ENCODE data around the gene MAPK11.

Gene MAPK11

DNA sequence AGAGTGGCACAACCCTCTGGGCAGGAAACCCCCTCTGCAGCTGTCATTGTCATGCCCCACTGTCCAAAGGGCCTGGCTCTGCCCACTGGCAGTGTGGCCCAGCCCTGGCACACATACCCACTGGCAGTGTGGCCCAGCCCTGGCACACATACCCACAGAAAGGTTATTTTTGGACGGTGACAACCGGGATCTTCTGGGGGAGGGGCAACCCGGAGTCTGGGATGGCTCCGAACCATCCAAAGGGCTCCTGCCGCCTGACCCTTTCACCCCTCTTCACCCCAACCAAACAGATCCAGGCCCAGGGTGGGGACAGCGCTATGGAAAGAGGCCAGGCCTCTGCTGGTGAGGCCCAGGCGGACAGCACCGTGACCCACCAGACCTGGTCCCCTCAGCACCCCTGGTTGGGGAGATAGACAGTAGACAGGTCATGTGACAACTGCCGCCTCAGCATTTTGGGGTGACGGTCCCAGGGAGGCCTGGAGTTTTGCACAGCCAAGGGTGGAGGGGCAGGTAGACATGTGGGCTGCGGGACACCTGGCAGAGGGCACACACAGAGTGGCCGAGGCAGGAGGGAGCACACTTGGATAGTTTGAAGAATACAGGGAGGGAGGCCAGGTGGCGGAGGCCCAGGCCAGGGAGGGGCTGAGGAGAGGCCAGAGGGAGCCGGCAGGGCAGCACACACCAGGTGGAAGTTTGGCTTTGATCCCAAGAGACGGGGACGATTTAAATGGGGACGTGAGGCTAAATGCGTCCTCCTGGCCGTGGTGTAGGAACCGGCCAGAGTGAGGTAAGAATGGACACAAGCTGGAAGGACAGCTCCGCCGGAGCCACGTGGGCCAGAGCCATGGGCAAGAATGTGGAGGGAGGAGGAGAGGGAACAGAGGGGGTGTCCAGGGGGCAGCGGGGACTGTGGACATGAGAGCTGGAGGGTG lies 11.6 kb downstream of the MAPK11 start:
- TF ChIP-seq, protein P1, sequence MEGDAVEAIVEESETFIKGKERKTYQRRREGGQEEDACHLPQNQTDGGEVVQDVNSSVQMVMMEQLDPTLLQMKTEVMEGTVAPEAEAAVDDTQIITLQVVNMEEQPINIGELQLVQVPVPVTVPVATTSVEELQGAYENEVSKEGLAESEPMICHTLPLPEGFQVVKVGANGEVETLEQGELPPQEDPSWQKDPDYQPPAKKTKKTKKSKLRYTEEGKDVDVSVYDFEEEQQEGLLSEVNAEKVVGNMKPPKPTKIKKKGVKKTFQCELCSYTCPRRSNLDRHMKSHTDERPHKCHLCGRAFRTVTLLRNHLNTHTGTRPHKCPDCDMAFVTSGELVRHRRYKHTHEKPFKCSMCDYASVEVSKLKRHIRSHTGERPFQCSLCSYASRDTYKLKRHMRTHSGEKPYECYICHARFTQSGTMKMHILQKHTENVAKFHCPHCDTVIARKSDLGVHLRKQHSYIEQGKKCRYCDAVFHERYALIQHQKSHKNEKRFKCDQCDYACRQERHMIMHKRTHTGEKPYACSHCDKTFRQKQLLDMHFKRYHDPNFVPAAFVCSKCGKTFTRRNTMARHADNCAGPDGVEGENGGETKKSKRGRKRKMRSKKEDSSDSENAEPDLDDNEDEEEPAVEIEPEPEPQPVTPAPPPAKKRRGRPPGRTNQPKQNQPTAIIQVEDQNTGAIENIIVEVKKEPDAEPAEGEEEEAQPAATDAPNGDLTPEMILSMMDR (IDR thresholded peaks at IDR 0.05; ENCODE audit: borderline replicate concordance, control extremely low read depth, extremely low read depth, insufficient read depth, missing control alignments): no peak
- DNase-seq (ENCODE audit: low spot score): no peak
- in situ Hi-C loops (cut with MboI; ENCODE audit: low sequenced_read_pairs, unreplicated experiment): no loop called here

DNA sequence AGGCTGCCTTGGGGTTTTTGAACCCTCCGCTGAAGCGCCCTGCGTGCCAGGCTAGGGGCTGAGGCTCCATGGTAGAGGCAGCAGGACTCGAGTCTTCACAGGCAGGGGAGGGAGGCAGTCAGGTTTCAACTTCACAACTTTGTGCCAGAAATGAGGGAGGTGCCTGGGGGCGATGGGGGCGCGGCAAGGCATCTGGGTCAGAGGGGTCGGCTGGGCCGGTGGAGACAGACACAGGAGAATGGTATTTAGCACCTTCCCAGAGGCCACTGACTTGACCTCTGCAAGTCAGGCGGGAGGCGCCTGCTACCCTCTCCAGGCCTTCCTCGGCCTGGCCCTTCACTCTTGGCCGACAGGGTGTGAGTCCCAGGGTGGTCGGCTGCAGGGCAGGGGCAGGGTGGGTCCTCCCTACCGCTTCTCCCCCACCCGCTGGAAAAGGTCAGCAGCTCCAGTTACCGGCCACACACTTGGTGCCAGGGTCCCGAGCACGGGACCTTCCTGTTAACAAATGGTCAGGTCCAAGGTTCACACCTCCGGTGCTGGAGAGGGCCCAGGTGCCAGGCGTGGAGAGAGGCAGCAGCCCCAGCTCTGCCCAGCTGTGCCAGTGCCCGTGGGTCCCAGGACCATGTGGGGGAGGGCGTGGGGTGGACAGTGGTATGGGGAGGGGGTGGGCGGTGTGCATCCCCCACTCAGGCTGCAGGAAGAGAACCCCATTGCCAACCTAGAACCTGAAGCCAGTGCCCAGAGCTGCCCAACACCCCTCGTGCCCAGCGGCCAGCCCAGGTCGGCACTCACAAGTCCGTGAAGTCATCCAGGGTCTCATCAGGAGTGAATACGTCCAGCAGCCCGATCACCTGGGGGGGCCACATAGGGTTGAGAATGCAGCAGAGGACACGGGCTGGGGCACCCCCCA lies 12.5 kb downstream of the MAPK11 start:
- no peak for DNase-seq (ENCODE audit: low spot score)
- TF ChIP-seq, protein P1 (IDR thresholded peaks at IDR 0.05; ENCODE audit: borderline replicate concordance, control extremely low read depth, extremely low read depth, insufficient read depth, missing control alignments): no peak
- in situ Hi-C loops (cut with MboI; ENCODE audit: low sequenced_read_pairs, unreplicated experiment): no loop called here

DNA sequence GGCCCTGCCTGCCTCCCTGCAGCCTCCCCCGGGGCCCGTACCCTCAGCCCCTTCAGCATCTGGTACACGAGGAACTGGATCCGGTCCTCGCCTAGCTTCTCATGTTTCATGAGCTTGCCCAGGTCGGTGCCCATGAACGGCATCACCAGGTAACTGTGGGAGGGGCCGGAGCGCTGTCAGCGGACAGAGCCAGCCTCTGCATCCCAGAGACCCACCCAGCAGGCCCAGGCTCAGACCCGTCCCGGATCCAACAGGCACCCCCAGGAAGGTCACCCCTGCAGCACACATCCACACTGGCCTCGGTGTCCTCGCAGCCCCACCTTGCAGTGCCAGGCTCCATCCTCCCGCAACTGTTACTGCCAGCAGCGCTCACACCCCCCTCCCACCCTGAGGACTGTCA lies 13.1 kb downstream of the MAPK11 start:
- TF ChIP-seq, protein P1 (IDR thresholded peaks at IDR 0.05; ENCODE audit: borderline replicate concordance, control extremely low read depth, extremely low read depth, insufficient read depth, missing control alignments): no peak
- no peak for DNase-seq (ENCODE audit: low spot score)
- in situ Hi-C loops (cut with MboI; ENCODE audit: low sequenced_read_pairs, unreplicated experiment): no loop called here

DNA sequence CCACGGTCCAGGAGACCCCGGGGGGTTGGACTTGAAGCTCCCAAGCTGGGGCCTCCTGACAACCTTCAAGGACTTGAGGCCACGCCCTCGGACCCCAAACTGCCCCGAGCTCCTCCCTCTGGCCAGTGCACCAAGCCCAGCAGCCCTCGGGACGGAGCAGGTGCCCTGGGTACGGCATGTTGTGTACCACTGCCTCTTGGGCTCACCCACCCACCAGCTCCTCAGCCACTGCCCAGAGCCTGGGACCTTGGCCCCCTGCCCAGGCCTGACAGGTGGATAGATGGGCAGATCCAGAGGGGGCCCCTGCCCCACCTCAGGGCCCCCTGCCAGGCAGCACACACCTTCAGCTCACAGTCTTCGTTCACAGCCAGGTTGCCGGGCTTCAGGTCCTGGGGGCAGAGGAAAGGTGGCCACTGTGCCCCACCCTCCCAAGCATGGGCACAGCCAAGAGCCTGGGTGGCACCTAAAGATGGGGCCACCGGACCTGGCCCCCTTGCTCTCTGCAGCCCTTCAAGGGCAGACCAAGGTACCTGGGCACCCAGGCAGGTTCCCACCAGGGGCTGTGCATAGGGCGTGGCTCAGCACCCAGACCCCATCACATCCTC lies 13.8 kb downstream of the MAPK11 start:
- no peak for DNase-seq (ENCODE audit: low spot score)
- TF ChIP-seq, protein P1 (IDR thresholded peaks at IDR 0.05; ENCODE audit: borderline replicate concordance, control extremely low read depth, extremely low read depth, insufficient read depth, missing control alignments): no peak
- in situ Hi-C loops (cut with MboI; ENCODE audit: low sequenced_read_pairs, unreplicated experiment): no loop called here

DNA sequence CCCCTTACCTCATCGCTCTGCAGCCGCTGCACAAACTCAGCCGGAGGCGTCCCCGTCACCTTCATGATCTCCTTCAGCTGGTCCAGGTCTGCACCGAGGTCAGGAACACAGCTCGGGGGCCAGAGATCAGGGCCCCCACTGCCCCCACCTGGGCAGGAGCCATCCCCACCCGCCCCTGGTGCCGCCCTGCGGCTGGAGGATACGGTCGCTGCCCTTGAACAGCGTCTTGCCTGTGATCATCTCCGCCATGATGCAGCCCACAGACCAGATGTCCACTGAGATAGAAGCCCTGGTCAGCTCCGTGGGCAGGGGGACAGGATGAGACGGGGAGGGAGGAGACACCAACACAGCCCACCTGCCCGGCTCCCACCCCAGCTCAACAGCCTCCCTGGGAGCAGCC lies 14.6 kb downstream of the MAPK11 start:
- TF ChIP-seq, protein P1 (IDR thresholded peaks at IDR 0.05; ENCODE audit: borderline replicate concordance, control extremely low read depth, extremely low read depth, insufficient read depth, missing control alignments): no peak
- in situ Hi-C loops (cut with MboI; ENCODE audit: low sequenced_read_pairs, unreplicated experiment): no loop called here
- no peak for DNase-seq (ENCODE audit: low spot score)

DNA sequence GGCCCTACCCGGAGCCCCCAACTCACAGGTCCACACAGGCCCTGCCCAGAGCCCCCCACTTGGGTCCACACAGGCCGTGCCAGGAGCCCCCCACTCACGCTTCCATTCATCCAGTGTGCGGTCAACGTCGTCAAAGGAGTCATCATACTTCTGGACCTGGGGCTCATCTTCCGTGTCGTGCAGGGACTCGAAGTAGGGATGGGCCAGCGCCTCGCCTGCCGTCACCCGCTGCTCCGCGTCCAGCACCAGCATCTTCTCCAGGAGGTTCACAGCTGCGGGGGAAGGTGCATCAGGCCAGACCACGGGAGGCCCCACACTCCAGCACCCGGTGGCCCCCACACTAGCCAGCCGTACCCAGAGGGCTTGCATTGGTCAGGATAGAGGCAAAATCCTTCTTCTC lies 15.1 kb downstream of the MAPK11 start:
- in situ Hi-C loops (cut with MboI; ENCODE audit: low sequenced_read_pairs, unreplicated experiment): no loop called here
- DNase-seq (ENCODE audit: low spot score): no peak
- TF ChIP-seq, protein P1 (IDR thresholded peaks at IDR 0.05; ENCODE audit: borderline replicate concordance, control extremely low read depth, extremely low read depth, insufficient read depth, missing control alignments): no peak
